GM12892 (cell line): ENCODE results near the gene BICDL2.

ENCODE experiments used
- POLR2A ChIP-seq: IDR thresholded peaks from 2 replicates; pipeline ENCODE4 v1.6.1; 2011; ENCODE audit warnings: low read depth, low read length, control low read depth
- POLR2AphosphoS5 ChIP-seq: IDR thresholded peaks from 2 replicates; pipeline ENCODE4 v1.6.1; 2011; ENCODE audit warnings: low read depth, low read length, control low read depth
- TAF1 ChIP-seq: IDR thresholded peaks from 2 replicates; pipeline ENCODE4 v1.6.1; 2011; ENCODE audit warnings: low read depth, mild to moderate bottlenecking, control low read depth, low read length, borderline replicate concordance

DNA sequence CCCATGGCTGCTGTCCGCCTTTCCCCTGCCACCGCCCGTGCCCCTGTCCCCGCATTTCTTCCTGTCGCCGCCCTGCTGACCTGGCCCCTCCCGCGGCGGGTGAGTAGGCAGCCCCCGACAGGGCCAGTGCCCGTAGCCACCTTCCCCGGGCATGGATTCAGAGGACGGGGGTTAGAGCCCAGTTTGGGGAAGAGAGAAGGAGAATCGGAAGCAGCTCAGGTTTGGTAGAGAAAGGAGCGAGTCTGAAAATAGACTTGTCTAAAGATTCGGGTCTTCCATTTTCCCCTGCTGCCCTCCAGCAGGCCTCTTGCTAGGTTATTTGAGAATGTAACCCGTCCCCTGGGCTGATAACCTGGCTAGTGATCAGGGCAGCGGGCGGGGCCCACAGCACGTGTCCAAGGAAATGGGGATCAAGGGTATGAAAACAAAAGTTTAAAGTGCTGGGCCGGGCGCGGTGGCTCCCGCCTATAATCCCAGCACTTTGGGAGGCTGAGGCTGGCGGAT, 31.9 kb downstream of the BICDL2 start:
- TF ChIP-seq TAF1 (no peak), POLR2A (no peak), POLR2AphosphoS5 (no peak)
